AG09309 (cell line): ENCODE measurements around the gene CDH4.

ENCODE experiments used
- DNase-seq: peaks from one replicate; pipeline ENCODE4 v3.0.0-alpha.2; 2010; ENCODE audit warnings: low read depth
- H3K4me3 ChIP-seq: 2 replicates; pipeline ENCODE4 v1.5.1; 2011; ENCODE audit warnings: mild to moderate bottlenecking, low read depth, low read length, moderate library complexity; ENCODE audit not compliant: control insufficient read depth
- CTCF ChIP-seq: IDR thresholded peaks from 2 replicates; pipeline ENCODE4 v1.5.1; 2011; ENCODE audit warnings: mild to moderate bottlenecking, low read depth, low read length, inconsistent platforms; ENCODE audit not compliant: insufficient read depth, control insufficient read depth; ENCODE audit errors: missing control alignments

The CDH4 gene

GRCh38 chr20:61759286-61760065 lies 507.4 kb downstream of the CDH4 start:
- no peak for TF ChIP-seq CTCF
- no peak for DNase-seq
- no peak overlapping the region for H3K4me3 ChIP-seq

- TF ChIP-seq CTCF: no peak
- no peak for DNase-seq
- H3K4me3 ChIP-seq: no peak overlapping the region
Observed at GRCh38 chr20:61760321-61760720, 508.3 kb downstream of the CDH4 start.

GRCh38 chr20:61760731-61761130 lies 508.7 kb downstream of the CDH4 start:
- TF ChIP-seq CTCF: no peak
- DNase-seq: no peak
- no peak overlapping the region for H3K4me3 ChIP-seq

- DNase-seq: no peak
- no peak overlapping the region for H3K4me3 ChIP-seq
- no peak for TF ChIP-seq CTCF
Observed at GRCh38 chr20:61761453-61762166, 509.5 kb downstream of the CDH4 start.

GRCh38 chr20:61762167-61762710 lies 510.2 kb downstream of the CDH4 start:
- TF ChIP-seq CTCF: no peak

GRCh38 chr20:61762886-61763739 lies 511.1 kb downstream of the CDH4 start:
- H3K4me3 ChIP-seq: no peak overlapping the region
- DNase-seq: no peak
- no peak for TF ChIP-seq CTCF

More at GRCh38 chr20:61762167-61762710, 510.2 kb downstream of the CDH4 start:
- H3K4me3 ChIP-seq: no peak overlapping the region
- DNase-seq: no peak
